GM19395 (cell line): ENCODE measurements around the gene RABGAP1L.

ENCODE experiments used
- ATAC-seq: cut with Tn5 transposase; IDR thresholded peaks from one replicate; pipeline ENCODE4 v1.9.1; 2021; ENCODE audit warnings: mild to moderate bottlenecking, moderate library complexity; ENCODE audit not compliant: unreplicated experiment

RABGAP1L gene

GRCh38 chr1:174911606-174912005 lies 752.3 kb downstream of the RABGAP1L start:
- no peak for ATAC-seq

- peak; percentile 59 for ATAC-seq
Measured at GRCh38 chr1:174912264-174912663, 752.9 kb downstream of the RABGAP1L start.

GRCh38 chr1:174913225-174913903 lies 754.0 kb downstream of the RABGAP1L start:
- no peak for ATAC-seq

GRCh38 chr1:174914991-174915390 lies 755.7 kb downstream of the RABGAP1L start:
- ATAC-seq = no peak

DNA sequence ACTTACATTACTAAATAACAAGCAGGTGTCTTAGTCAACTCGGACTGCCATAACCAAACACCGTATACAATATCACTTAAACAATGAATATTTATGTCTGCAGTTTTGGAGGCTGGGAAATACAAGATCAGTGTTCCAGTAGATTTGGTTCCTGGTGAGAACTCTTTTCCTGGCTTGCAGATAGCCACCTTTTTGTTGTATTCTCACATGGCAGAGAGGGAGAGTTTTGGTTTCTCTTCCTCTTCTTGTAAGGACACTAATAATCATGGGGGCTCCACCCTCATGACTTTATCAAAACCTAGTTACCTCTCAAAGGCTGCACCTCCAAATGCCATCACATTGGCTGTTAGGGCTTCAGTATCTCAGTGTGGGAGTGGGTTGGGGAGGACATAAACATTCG lies 757.5 kb downstream of the RABGAP1L start:
- no peak for ATAC-seq

DNA sequence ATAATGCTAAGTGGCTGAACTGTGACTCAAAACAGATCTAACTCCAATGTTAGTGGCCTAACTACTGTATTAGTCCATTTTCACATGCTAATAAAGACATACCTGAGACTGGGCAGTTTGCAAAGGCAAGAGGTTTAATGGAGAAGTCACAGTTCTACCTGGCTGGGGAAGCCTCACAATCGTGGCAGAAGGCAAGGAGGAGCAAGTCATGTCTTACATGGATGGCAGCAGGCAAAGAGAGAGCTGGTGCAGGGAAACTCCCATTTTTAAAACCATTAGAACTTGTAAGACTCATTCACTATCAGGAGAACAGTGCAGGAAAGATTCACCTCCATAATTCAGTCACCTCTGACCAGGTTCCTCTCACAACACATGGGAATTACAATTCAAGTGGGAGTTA lies 760.8 kb downstream of the RABGAP1L start:
- ATAC-seq = no peak

DNA sequence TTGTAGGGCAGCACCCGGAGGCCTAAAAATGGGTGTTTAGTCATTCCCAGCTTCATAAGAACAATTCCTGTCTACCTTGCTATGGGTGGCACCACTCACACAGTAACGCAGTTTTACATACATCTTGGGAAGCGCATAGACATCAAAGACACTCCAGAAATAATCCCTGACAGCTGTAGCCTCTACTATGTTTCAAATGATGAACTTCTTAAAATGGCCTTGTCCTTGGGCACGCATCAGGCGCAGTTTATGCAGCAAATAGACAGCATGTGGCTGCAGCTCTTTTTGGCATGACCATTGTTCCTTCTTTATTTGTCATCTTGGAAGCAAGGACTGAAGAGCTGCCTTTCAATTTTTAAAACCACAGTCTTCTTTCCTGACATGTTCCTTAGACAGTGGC lies 762.8 kb downstream of the RABGAP1L start:
- ATAC-seq = no peak

GRCh38 chr1:174923820-174924219 lies 764.5 kb downstream of the RABGAP1L start:
- no peak for ATAC-seq

- no peak for ATAC-seq
Measured at GRCh38 chr1:174928541-174928940, 769.2 kb downstream of the RABGAP1L start.

DNA sequence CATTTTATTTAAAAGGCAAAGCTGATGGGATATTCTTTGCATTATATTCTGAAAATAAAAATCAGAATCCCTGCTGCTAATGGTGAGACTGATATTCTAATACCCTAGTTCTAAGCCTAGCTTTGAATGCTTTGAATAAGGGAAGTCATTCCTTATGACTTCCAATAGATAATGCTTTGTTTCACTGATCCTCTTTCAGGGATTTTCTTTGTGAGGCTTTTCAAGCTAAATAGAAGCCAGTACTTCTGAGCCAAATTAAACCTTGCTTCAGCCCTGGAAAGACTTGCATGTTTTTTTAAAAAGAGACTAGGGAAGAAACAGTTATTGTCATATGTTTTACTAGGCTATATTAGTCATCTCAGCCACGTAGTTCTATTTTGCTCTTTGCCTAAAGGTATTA lies 771.9 kb downstream of the RABGAP1L start:
- no peak for ATAC-seq

GRCh38 chr1:174932587-174932986 lies 773.3 kb downstream of the RABGAP1L start:
- no peak for ATAC-seq

DNA sequence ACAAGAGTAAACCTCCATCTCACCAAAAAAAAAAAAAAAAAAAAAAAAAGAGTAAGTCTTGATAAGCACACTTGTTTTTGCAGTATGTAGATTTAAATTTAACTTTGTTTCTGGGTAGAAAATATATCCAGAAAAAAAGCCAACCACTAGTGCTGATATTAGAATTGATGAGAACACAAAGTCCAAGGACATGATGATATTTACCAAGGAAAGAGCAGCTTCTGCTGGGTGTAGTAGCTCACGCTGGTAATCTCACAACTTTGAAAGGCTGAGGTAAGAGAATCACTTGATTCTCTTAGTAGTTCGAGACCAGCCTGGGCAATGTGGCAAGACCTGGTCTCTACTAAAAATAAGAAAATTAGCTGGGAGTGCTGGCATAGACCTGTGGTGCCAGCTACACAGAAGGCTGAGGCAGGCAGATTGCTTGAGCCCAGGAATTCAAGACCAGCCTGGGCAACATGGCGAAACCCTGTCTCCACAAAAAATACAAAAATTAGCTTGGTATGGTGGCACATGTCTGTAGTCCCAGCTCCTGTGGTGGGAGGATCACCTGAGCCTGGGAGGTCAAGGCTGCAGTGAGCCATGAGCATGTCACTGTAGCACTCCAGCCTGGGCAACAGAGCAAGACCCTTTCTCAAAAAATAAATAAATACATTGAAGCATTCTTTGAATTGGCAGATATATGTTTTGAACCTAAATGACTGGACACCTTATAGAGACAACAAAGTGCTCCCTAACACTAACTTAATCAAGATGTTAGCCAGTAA lies 776.8 kb downstream of the RABGAP1L start:
- no peak for ATAC-seq

DNA sequence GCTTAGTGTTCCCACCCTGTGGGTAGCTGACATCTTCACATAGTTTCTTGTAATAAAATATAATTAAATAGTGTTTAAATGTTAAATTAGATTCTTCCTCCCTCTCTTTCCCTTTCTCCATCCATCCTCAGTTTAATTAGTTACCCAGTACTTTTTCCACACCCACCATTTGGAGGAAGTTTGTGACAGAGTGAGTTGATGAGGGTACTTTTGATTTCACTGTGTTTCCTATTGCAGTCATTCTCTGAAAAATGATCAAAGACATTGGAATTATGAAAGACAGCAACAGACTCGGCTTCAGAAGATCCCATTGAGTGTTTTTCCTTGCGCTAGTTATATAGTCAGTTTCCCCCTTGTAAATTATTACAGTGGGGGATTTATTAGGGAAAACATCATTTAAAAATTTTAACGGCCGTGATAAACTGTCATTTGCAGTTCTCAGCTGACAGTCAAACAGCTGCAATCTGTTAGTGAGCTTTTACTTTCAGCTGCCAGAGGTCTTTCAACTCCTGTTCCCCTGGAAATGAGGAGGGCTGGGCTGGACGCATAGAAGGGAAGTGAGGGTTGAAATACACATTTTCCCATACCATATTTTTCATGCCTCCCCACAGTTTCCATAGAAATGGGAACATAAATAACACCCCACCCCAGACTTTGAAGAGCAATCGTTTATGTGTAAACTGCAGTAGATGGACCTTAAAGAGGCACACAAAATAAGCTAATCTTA lies 779.1 kb downstream of the RABGAP1L start:
- ATAC-seq = no peak

DNA sequence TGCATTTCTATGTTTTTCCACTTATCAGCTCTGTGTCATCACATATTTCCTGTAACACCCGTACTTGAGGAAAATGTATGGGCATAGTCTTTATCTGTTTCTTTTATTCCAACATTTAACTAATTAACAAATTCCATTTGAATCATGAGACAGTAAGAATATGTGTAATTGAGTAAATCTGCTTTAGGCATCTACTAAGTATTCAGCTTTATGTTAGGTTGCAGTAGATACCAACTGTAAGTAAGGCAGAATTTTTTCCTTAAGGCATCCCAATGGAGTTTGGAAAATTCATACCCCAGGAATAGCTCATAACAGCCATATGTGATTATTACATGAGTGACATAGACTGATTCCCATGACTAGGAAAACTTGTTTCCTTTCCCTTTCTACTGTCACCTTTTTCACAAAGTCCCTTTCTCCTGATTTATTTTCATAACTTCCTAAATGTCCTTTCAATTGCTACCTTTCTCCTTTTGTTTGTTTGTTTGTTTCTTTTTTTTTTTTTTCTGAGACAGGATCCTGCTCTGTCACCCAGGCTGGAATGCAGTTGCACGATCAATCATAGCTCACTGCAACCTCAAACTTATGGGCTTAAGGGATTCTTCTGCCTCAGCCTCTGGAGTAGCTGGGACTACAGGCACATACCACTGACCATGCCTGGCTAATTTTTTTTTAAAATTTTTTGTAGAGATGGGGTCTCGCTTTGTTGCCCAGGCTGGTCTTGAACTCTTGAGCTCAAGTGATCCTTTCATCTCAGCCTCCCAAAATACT lies 780.6 kb downstream of the RABGAP1L start:
- no peak for ATAC-seq

GRCh38 chr1:174940646-174941175 lies 781.4 kb downstream of the RABGAP1L start:
- no peak for ATAC-seq

DNA sequence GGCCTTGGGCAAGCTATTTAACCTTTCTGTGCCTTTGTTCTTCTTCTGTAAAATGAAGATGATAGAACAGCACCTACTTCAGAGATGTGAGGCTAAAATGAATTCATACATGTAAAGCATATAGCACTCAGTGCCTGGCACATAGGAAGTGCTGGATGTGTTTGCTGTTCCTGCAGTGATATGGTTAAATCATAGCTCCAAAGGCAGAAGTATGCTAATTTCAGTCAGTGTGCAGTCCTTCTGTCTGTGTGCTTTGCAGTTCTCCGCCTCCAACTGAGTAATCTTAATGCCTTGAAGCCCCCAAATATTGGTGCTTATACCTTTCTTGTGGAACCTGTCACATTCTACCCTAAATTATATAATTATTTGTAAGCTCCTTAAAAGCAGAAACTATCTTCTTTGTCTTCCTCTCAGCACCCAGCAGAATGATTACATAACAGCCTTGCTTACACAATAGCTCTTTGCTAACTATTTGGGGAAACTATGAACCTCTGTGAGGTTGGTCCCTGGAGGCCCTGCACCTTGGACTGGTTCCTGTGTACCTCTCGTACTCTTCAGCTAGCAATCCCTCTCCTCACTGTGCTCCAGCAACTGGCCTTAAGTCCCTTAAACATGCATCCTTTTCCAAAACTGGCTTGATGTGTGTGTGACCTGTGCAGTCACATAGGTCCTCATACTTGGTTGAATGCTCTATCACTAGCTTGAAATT lies 783.4 kb downstream of the RABGAP1L start:
- ATAC-seq = no peak

DNA sequence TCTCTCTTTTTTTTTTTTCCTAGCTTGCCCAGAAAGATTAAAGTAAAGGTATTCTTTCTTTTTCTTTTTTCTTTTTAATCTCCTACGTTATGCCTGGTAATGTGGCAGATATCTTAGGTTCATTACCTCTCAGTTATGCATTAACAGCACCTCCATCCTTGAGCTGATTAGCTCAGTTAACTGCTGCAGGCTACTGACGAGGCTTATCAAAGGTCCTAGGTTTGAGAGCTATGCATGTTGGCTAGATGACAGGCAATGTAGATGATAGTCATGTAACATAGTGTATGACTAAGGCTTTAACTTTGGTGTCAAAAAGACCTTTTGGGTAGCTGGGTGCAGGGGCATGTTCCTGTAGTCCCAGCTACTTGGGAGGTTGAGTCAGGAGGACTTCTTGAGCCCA lies 786.7 kb downstream of the RABGAP1L start:
- no peak for ATAC-seq

GRCh38 chr1:174949061-174949460 lies 789.7 kb downstream of the RABGAP1L start:
- ATAC-seq = no peak

- ATAC-seq = no peak
Measured at GRCh38 chr1:174949645-174950044, 790.3 kb downstream of the RABGAP1L start.
